NT2/D1 (cell line): ENCODE data around the gene USP6NL.

Experiments
- SUZ12 ChIP-seq: IDR thresholded peaks from 2 replicates; pipeline ENCODE4 v1.6.1; 2011; ENCODE audit not compliant: insufficient read length, insufficient read depth; ENCODE audit errors: extremely low read depth
- YY1 ChIP-seq: IDR thresholded peaks from 2 replicates; pipeline ENCODE4 v1.6.1; 2011; ENCODE audit not compliant: insufficient read length, insufficient read depth
- ZNF274 ChIP-seq: IDR thresholded peaks from 2 replicates; pipeline ENCODE4 v1.6.1; 2011; ENCODE audit warnings: mild to moderate bottlenecking, low read depth, low read length

- no peak for TF ChIP-seq YY1
- no peak for TF ChIP-seq SUZ12
- TF ChIP-seq ZNF274: no peak
Observed at GRCh38 chr10:11631890-11632587, 20.6 kb upstream of the USP6NL start.
